GM12891 (cell line): ENCODE results near the gene TMEM121.

Source experiments
- PAX5 ChIP-seq: IDR thresholded peaks from 2 replicates; pipeline ENCODE4 v1.6.1; 2011; ENCODE audit warnings: low read length, moderate library complexity, mild to moderate bottlenecking; ENCODE audit not compliant: insufficient read depth, severe bottlenecking
- POLR2A ChIP-seq: IDR thresholded peaks from 2 replicates; pipeline ENCODE4 v1.6.1; 2011; ENCODE audit warnings: low read depth, low read length, control low read depth
- POLR2AphosphoS5 ChIP-seq: IDR thresholded peaks from 2 replicates; pipeline ENCODE4 v1.6.1; 2011; ENCODE audit warnings: low read depth, low read length, control low read depth
- POU2F2 ChIP-seq: IDR thresholded peaks from 2 replicates; pipeline ENCODE4 v1.6.1; 2011; ENCODE audit warnings: low read depth, mild to moderate bottlenecking, control low read depth, low read length, moderate library complexity
- SPI1 ChIP-seq: IDR thresholded peaks from 2 replicates; pipeline ENCODE4 v1.6.1; 2011; ENCODE audit warnings: low read depth, low read length, control low read depth
- TAF1 ChIP-seq: IDR thresholded peaks from 2 replicates; pipeline ENCODE4 v1.6.1; 2011; ENCODE audit warnings: low read depth, low read length, control low read depth

GRCh38 chr14:105508601-105509000 lies 17.8 kb upstream of the TMEM121 start:
- TF ChIP-seq POLR2A, result no peak
- TF ChIP-seq PAX5, result no peak
- no peak for TF ChIP-seq POU2F2
- no peak for TF ChIP-seq POLR2AphosphoS5
- no peak for TF ChIP-seq TAF1
- no peak for TF ChIP-seq SPI1
